K562 (cell line): ENCODE results near the gene LRCOL1.

Experiments used
- FOSL1 ChIP-seq: fragments of 200-800 bp; sonication (Bioruptor generic); conservative IDR thresholded peaks from 2 replicates; pipeline ENCODE4 v1.6.1; 2016; ENCODE audit warnings: missing genetic modification characterization, missing compliant biosample characterization
- FOXK1 ChIP-seq: sonication (generic); formaldehyde crosslinking; IDR thresholded peaks from 2 replicates; pipeline ENCODE4 v1.8.0; 2022; ENCODE audit warnings: missing genetic modification reagents, mild to moderate bottlenecking, borderline replicate concordance
- KAT2B ChIP-seq: IDR thresholded peaks from one replicate; pipeline ENCODE4 v1.6.1; 2012; ENCODE audit warnings: low read depth, mild to moderate bottlenecking, control low read depth, inconsistent platforms, low read length, moderate library complexity
- MXI1 ChIP-seq: IDR thresholded peaks from 2 replicates; pipeline ENCODE4 v1.6.1; 2011; ENCODE audit warnings: low read depth, mild to moderate bottlenecking, improper control_type of control experiment, low read length
- SMAD1 ChIP-seq: fragments of 150-350 bp; IDR thresholded peaks from 2 replicates; pipeline ENCODE4 v1.6.1; 2014; ENCODE audit warnings: low read length, low read depth; ENCODE audit not compliant: partially characterized antibody
- ZNF79 ChIP-seq: fragments of 250-450 bp; sonication (Bioruptor Pico); IDR thresholded peaks from 2 replicates; pipeline ENCODE4 v1.4.0; 2020; ENCODE audit warnings: low read depth, mild to moderate bottlenecking, moderate library complexity
- TF ChIP-seq, protein P1 (sequence below), 3 experiments: IDR thresholded peaks in 2 of 3; conservative IDR thresholded peaks in 1 of 3; 2 replicates each; pipeline ENCODE4 v1.5.1; 2011 to 2012; ENCODE audit warnings: low read length in 3 of 3, mild to moderate bottlenecking in 3 of 3, control low read depth in 2 of 3, improper control_type of control experiment in 1 of 3, inconsistent platforms in 1 of 3, low read depth in 1 of 3, mixed read lengths in 1 of 3, moderate library complexity in 1 of 3; ENCODE audit not compliant: insufficient read depth in 2 of 3
- TF ChIP-seq, protein P2 (sequence below): sonication (generic); formaldehyde crosslinking; IDR thresholded peaks from 2 replicates; pipeline ENCODE4 v1.5.0; 2020; ENCODE audit warnings: missing genetic modification reagents

DNA sequence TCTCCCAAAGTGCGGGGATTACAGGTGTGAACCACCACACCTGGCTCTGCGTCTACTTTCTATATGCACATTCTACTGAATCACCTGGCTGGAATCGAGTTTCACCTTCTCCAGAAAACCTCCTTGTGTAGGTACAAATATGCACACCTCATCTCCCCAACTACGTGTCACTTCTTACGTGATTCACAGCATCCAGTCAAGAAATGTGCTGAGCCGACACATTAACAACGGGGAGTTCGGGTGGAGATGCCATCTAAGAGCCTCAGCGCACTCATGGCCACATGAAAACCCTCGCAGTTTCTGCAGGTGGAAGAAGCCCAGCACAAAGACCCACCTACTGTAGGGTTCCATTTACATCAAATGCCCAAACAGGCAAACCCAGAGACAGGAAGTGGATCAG is 37.5 kb upstream of the LRCOL1 start:
- TF ChIP-seq MXI1 (no peak), FOXK1 (no peak), ZNF79 (CRISPR knock-in tag) (no peak), KAT2B (no peak), FOSL1 (tag) (no peak), SMAD1 (no peak)
- TF ChIP-seq, protein P1, sequence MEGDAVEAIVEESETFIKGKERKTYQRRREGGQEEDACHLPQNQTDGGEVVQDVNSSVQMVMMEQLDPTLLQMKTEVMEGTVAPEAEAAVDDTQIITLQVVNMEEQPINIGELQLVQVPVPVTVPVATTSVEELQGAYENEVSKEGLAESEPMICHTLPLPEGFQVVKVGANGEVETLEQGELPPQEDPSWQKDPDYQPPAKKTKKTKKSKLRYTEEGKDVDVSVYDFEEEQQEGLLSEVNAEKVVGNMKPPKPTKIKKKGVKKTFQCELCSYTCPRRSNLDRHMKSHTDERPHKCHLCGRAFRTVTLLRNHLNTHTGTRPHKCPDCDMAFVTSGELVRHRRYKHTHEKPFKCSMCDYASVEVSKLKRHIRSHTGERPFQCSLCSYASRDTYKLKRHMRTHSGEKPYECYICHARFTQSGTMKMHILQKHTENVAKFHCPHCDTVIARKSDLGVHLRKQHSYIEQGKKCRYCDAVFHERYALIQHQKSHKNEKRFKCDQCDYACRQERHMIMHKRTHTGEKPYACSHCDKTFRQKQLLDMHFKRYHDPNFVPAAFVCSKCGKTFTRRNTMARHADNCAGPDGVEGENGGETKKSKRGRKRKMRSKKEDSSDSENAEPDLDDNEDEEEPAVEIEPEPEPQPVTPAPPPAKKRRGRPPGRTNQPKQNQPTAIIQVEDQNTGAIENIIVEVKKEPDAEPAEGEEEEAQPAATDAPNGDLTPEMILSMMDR (IDR thresholded peaks at IDR 0.05 in 2 of 3, conservative IDR thresholded peaks at IDR 0.05 in 1 of 3; ENCODE audit: insufficient read depth in 2 of 3, low read depth in 1 of 3, low read length in 3 of 3), result no peak
- TF ChIP-seq, protein P2, sequence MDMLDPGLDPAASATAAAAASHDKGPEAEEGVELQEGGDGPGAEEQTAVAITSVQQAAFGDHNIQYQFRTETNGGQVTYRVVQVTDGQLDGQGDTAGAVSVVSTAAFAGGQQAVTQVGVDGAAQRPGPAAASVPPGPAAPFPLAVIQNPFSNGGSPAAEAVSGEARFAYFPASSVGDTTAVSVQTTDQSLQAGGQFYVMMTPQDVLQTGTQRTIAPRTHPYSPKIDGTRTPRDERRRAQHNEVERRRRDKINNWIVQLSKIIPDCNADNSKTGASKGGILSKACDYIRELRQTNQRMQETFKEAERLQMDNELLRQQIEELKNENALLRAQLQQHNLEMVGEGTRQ (CRISPR knock-in tag), result no peak
